ENCODE results near the gene PHF23.

DNA sequence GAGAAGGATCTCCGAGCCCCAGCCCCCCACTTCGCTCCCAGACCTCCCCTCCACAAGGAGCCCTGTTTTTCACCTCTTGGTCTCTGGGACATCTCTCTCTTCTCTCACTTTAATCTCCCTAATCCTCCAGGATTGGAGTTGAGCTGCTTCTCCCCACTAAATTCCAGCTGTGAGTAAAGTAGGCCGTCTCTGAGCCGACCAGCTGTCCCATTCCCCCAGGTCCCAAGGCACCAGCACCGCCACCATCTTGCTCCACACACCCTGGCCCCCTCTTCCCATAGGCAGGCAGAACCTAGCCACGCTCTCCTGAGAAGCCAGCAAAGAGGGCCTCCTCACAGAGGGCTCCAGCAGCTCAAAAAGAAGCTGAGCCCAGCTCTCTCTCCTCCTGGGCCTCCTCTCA, 20.5 kb downstream of the PHF23 start:
- TF ChIP-seq CTCF (IDR thresholded peaks at IDR 0.05) (no peak), POLR2A (IDR thresholded peaks at IDR 0.05) (no peak), POLR2AphosphoS5 (IDR thresholded peaks at IDR 0.05) (no peak)
